ENCODE results near the gene SGSM2. TPM values are rescaled to one million over a fixed set of nuclear protein-coding genes. Genes with fewer than 3 reads are reported as not detected.

The SGSM2 gene
- total RNA-seq, 1 experiment from 2014 or later = 62.0 TPM

GRCh38 chr17:2397247-2398171 is 60.2 kb downstream of the SGSM2 start:
- Histone ChIP-seq H3K9me3 (ENCODE audit: insufficient read depth, low read depth) (no peaks in the 10 kb centered on the region), H2AFZ (no peak overlapping the region), H3K27ac (peak overlapping the region; percentile 96), H3K27me3 (ENCODE audit: insufficient read depth, low read depth) (no peaks in the 10 kb centered on the region), H4K20me1 (ENCODE audit: insufficient read depth) (peaks cover 19% of the 10 kb centered on the region), H3K9me2 (ENCODE audit: insufficient read depth) (no peaks in the 10 kb centered on the region), H3K4me3 (peak overlapping the region; percentile 51; the same call in 1 of the 2 replicates), H3F3A (ENCODE audit: insufficient read depth, low read depth) (peaks cover 38% of the 10 kb centered on the region), H3K36me3 (ENCODE audit: low read depth) (no peaks in the 10 kb centered on the region), H3K4me1 (replicated peaks; ENCODE audit: insufficient read depth) (peaks cover 38% of the 10 kb centered on the region), H3K4me2 (peak overlapping the region; percentile 99), H3K79me2 (ENCODE audit: low read depth) (peaks cover 47% of the 10 kb centered on the region)
- intact Hi-C loops (cut with micrococcal nuclease; ENCODE audit: unreplicated experiment) = no loop called here
- DNase-seq = no peak
- TF ChIP-seq CTCF (conservative IDR thresholded peaks at IDR 0.05) (no peak), EZH2 (IDR thresholded peaks at IDR 0.05; ENCODE audit: low read depth) (no peak)
- POLR2A ChIA-PET (ENCODE audit: unreplicated experiment) = interaction anchor here (0.6 kb wide), 1 partner anchor 9 kb away, joined by 4 read pairs; no protein-coding TSS in a partner anchor
- no TSS peak for BruUV-seq (replicated peaks)
- CTCF ChIA-PET = interaction anchor here (0.6 kb wide), 1 partner anchor 8 kb away, joined by 3 read pairs; no protein-coding TSS in a partner anchor

DNA sequence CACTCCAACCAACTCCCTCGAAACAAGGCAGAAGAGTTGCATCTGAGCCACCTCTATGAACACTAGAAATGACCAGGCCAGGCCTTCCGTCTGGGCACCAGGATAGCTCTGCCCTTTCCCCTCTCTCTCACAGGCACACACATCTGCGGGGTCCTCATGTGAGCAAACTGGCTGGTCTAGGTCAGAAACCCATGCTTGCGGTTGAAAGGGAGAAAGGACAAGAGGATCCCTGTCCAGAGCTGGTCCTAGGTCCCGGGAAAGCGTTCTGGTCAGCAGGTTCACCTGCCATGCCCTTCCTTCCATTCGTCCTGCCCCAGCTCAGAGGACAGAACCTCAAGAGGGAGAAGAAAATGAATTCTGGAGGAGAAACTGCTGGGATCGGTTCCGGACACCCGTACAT is 60.9 kb downstream of the SGSM2 start:
- POLR2A ChIA-PET (ENCODE audit: unreplicated experiment) = no interaction called here
- Histone ChIP-seq H3K79me2 (ENCODE audit: low read depth) (peaks cover 47% of the 10 kb centered on the region), H3K27ac (peak overlapping the region; percentile 96; the same call in 1 of the 2 replicates), H3K4me1 (replicated peaks; ENCODE audit: insufficient read depth) (peaks cover 45% of the 10 kb centered on the region), H3K9me2 (ENCODE audit: insufficient read depth) (no peaks in the 10 kb centered on the region), H3K27me3 (ENCODE audit: insufficient read depth, low read depth) (no peaks in the 10 kb centered on the region), H3K4me2 (peak overlapping the region; percentile 99), H4K20me1 (ENCODE audit: insufficient read depth) (peaks cover 19% of the 10 kb centered on the region), H3F3A (ENCODE audit: insufficient read depth, low read depth) (peaks cover 38% of the 10 kb centered on the region), H3K9me3 (ENCODE audit: insufficient read depth, low read depth) (no peaks in the 10 kb centered on the region), H3K4me3 (peak overlapping the region; percentile 96; the same call in 1 of the 2 replicates), H3K36me3 (ENCODE audit: low read depth) (no peaks in the 10 kb centered on the region), H2AFZ (no peak overlapping the region)
- TF ChIP-seq EZH2 (IDR thresholded peaks at IDR 0.05; ENCODE audit: low read depth) (no peak), CTCF (conservative IDR thresholded peaks at IDR 0.05) (no peak)
- TSS peak; percentile 23 for BruUV-seq (replicated peaks)
- CTCF ChIA-PET = interaction anchor here (0.6 kb wide), 1 partner anchor 9 kb away, joined by 3 read pairs; no protein-coding TSS in a partner anchor
- intact Hi-C loops (cut with micrococcal nuclease; ENCODE audit: unreplicated experiment) = no loop called here
- DNase-seq = no peak

DNA sequence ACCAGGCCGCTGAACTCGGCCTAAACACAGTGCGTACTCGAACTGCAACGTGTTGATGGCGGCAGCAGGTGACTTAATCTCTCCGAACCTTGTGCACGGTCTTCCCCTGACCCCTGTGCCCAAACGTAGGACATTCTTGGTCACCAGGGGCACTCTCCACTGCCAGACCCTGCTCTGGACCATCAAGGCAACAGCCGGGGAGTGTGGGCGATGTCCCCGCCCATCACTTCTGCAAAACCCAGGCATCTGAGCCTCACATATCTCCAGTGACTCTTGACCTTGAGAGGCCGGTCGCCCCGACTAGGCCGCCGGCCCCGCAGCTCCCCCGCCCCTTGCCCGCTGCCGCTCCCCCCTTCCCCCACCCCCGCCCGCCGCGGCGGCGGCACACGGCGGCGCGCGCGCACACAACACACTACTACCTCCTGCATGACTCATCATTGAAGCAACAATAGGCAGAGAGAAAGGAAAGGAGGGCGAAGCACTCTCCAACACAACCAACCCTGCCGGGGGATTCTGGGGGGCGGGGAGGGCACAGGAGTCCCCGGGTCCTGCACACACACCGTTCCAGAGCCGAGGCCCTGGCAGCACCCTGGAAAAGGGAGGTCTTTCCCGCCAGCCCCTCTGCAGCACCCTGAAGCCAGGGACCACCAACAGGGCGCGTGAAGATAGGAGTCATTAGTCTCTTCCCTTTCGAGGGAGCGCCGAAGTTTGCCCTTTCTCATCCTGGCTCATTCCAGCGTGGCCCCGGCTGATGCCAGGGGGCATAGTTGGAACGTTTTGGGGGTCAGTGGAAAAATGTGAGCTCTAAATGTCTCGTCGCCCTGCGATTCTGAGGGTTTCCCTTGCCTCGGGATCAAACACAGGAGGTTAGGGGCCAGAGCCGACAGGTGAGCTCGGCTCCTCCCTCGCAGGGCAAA is 61.6 kb downstream of the SGSM2 start:
- H3K9me3 ChIP-seq (ENCODE audit: insufficient read depth, low read depth) = no peaks in the 10 kb centered on the region
- peak overlapping the region; percentile 96 for H3K4me3 ChIP-seq
- H3K27ac ChIP-seq = peak overlapping the region; percentile 96
- no peaks in the 10 kb centered on the region for H3K36me3 ChIP-seq (ENCODE audit: low read depth)
- H3F3A ChIP-seq (ENCODE audit: insufficient read depth, low read depth) = peaks cover 45% of the 10 kb centered on the region
- peaks cover 47% of the 10 kb centered on the region for H3K79me2 ChIP-seq (ENCODE audit: low read depth)
- ChIA-PET POLR2A (ENCODE audit: unreplicated experiment) (interaction anchor here (0.5 to 1.4 kb wide), 13 partner anchors 12 to 1356 kb away, joined by 3 to 20 read pairs (median 4); partner anchors contain the start of gene TSR1), CTCF (interaction anchor here (0.7 to 1.4 kb wide), 2 partner anchors 16 to 47 kb away, joined by 7 to 20 read pairs; no protein-coding TSS in a partner anchor)
- no TSS peak for BruUV-seq (replicated peaks)
- peaks cover 51% of the 10 kb centered on the region for H3K4me1 ChIP-seq (replicated peaks; ENCODE audit: insufficient read depth)
- H3K9me2 ChIP-seq (ENCODE audit: insufficient read depth) = no peaks in the 10 kb centered on the region
- H2AFZ ChIP-seq = no peak overlapping the region
- H4K20me1 ChIP-seq (ENCODE audit: insufficient read depth) = peaks cover 19% of the 10 kb centered on the region
- intact Hi-C loops (cut with micrococcal nuclease; ENCODE audit: unreplicated experiment) = loop anchor here (1.0 kb wide), 1 partner anchor 8 kb away; no protein-coding TSS in a partner anchor
- DNase-seq = peak; percentile 69 to 70
- TF ChIP-seq EZH2 (IDR thresholded peaks at IDR 0.05; ENCODE audit: low read depth) (no peak), CTCF (conservative IDR thresholded peaks at IDR 0.05) (no peak)
- no peaks in the 10 kb centered on the region for H3K27me3 ChIP-seq (ENCODE audit: insufficient read depth, low read depth)
- peak overlapping the region; percentile 99 for H3K4me2 ChIP-seq
